AG09319 (cell line): ENCODE results near the gene GRID1.
A peak's percentile ranks its signal among the peaks of the same experiment; 100 is the strongest.
"Not testable (repeated sequence)": the region's sequence is repeated elsewhere in the genome, so short reads cannot be mapped to it uniquely, and the experiment has no call there.

Experiments used
- DNase-seq: peaks from one replicate; pipeline ENCODE4 v3.0.0-alpha.2; 2010; ENCODE audit warnings: low read depth; ENCODE audit errors: extremely low read depth
- CTCF ChIP-seq: IDR thresholded peaks from 2 replicates; pipeline ENCODE4 v1.5.1; 2011; ENCODE audit warnings: low read depth, mild to moderate bottlenecking, inconsistent platforms, low read length, moderate library complexity

The GRID1 gene

GRCh38 chr10:86104156-86104555 is 262.4 kb downstream of the GRID1 start:
- TF ChIP-seq CTCF, result no peak
- DNase-seq, result no peak

GRCh38 chr10:86103391-86104101 is 263.0 kb downstream of the GRID1 start:
- DNase-seq, result no peak
- TF ChIP-seq CTCF, result no peak

- no peak for DNase-seq
- no peak for TF ChIP-seq CTCF
Measured at GRCh38 chr10:86102451-86102850, 264.1 kb downstream of the GRID1 start.

GRCh38 chr10:86102031-86102430 is 264.6 kb downstream of the GRID1 start:
- TF ChIP-seq CTCF, result no peak

GRCh38 chr10:86100581-86101061 is 266.0 kb downstream of the GRID1 start:
- TF ChIP-seq CTCF, result peak; percentile 17

More at GRCh38 chr10:86102031-86102430, 264.6 kb downstream of the GRID1 start:
- DNase-seq, result no peak

GRCh38 chr10:86099542-86100334 is 266.9 kb downstream of the GRID1 start:
- DNase-seq, result no peak
- TF ChIP-seq CTCF, result no peak

More at GRCh38 chr10:86100581-86101061, 266.0 kb downstream of the GRID1 start:
- no peak for DNase-seq

- no peak for TF ChIP-seq CTCF
- no peak for DNase-seq
Measured at GRCh38 chr10:86098187-86098881, 268.3 kb downstream of the GRID1 start.

- DNase-seq, result not testable (repeated sequence)
Measured at GRCh38 chr10:86095061-86095460, 271.5 kb downstream of the GRID1 start.

- DNase-seq, result not testable (repeated sequence)
Measured at GRCh38 chr10:86092311-86092710, 274.3 kb downstream of the GRID1 start.
